ENCODE measurements around the gene A4GNT. TPM values are rescaled to one million over a fixed set of nuclear protein-coding genes. Genes with fewer than 3 reads are reported as not detected.

Gene A4GNT
- not detected for total RNA-seq

DNA sequence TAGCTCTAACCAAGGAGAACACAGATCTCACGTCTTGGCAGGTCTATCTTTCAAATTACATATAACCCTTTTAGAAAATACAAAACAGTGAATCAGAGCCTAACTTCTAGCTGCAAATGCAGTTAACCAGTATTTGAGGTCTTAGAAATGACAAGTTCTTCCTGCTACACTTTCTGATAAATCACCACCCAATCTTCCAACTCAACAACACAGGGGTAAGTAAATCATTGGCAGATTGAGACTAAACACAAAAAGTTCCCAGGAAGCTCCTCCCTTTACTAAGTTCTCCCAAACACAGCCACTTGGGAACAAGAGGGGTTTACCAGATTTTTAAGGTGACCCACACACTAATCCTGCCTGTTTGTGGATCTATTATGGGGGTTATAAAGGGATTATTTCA lies at the start of gene A4GNT:
TSS of gene A4GNT (minus strand) at position 152 of the 400 bp plus-strand sequence. CDS start 1,134 bp downstream, outside the sequence.
- TF ChIP-seq, protein P1, sequence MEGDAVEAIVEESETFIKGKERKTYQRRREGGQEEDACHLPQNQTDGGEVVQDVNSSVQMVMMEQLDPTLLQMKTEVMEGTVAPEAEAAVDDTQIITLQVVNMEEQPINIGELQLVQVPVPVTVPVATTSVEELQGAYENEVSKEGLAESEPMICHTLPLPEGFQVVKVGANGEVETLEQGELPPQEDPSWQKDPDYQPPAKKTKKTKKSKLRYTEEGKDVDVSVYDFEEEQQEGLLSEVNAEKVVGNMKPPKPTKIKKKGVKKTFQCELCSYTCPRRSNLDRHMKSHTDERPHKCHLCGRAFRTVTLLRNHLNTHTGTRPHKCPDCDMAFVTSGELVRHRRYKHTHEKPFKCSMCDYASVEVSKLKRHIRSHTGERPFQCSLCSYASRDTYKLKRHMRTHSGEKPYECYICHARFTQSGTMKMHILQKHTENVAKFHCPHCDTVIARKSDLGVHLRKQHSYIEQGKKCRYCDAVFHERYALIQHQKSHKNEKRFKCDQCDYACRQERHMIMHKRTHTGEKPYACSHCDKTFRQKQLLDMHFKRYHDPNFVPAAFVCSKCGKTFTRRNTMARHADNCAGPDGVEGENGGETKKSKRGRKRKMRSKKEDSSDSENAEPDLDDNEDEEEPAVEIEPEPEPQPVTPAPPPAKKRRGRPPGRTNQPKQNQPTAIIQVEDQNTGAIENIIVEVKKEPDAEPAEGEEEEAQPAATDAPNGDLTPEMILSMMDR (IDR thresholded peaks at IDR 0.05; ENCODE audit: low read depth): no peak

DNA sequence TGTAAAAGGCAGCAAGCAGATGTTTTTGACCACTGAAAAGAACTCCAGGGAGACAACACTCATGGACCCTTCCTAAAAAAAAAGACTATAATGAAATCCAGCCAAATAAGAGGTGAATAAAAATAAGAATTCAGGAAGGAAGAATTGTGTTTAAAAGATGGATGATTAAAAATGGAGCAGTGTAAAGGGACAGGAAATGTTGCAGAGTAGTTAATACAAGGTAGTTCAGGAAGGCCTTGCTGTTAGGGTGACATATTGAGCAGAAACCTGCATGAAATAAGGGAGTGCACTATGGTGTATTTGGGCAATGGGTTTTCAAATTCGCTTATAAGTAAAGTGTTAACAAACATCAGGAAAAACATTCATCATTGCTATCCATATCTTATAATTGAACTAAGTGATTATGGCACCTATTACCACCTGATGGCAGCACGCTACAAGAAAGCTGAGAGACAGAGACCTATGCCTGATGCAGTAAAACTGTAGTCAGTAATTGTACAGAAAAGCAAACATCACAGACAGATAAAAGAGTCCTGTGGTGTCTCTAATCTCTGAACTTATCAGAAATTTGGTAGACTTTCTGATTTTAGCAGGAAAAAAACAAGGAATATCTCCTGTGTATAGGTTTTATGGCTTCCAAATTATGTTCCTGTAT lies 48.3 kb upstream of the A4GNT start:
- TF ChIP-seq, protein P1 (IDR thresholded peaks at IDR 0.05; ENCODE audit: low read depth): no peak

DNA sequence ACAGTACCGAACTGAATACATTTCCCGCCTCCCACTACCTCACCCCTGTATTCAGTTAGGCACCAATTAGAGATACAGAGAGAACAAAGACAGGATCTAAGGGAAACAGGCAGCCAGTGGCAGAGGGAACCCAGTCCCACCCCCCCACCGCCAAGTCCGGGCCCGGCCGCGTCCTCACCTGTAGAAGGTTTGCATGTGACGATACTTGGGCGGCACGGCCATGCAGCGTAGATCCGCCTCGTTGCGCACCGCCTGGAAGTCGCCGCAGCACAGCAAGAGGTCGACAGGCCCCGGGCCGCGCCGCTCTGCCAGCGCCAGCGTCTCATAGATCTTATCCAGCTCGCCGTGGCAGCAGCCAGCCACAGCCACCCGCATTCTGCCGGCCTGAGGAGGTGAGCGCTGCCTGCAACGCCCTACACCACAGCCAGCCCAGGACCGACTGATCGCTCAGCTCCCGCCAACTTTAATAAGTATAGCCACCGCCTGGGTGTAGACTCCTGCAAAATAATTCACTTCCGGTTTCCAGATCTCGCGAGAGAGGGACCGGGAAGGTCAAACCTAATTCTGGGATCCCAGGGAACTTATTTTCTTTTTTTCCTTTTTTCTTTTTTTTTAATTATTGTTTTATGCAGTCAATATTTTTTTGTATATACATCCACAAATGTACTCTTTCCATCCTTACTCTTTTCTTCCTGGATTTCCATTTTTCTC lies 42.4 kb upstream of the A4GNT start, which contains the start of gene DBR1:
TSS of gene DBR1 (minus strand) at position 501 of the 711 bp plus-strand sequence. CDS start at position 375, 126 bp downstream.
- TF ChIP-seq, protein P1 (IDR thresholded peaks at IDR 0.05; ENCODE audit: low read depth): no peak

DNA sequence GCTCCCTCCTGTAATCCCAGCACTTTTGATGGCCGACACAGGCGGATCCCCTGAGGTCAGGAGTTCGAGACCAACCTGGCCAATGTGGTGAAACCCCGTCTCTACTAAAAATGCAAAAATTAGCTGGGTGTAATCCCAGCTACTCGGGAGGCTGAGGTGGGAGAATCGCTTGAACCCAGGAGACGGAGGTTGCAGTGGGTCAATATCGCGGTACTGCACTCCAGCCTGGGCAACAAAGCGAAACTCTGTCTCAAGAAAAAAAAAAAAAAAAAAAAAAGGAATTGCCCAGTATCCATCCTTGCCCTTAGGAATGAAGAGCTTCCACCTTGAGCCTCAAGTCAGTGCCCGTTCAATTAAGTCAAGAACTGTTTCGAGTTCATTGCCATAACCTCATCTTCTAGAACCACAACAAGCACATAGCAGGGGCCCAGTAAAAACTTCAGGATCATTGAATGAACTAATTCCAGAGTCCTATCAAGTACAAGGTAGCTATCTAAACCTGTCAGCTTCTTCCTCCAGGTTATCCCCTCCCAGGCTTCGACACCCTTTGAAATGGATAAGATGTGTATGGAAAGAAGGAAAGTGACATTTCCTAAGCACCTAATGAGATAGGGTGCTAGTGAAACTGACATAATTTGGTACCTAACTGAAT lies 41.7 kb upstream of the A4GNT start:
- TF ChIP-seq, protein P1 (IDR thresholded peaks at IDR 0.05; ENCODE audit: low read depth): no peak

DNA sequence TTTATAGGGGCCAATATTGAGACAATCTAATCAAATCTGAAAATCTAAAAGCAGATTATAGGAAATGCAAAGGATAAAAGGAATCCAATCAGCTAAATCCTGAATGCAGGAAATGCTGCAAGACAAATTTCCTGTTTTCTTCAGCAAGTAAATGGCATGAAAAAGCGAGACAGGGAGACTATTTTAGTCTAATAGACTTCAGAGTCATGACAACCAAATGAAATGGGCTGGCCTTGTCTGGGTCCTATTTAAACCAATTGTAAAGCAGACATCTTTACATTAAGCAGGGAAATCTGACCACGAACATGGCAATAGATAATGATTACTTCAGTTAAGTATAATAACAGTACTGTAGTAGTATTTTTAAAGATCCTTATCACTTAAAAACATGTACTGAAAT lies 40.4 kb upstream of the A4GNT start:
- TF ChIP-seq, protein P1 (IDR thresholded peaks at IDR 0.05; ENCODE audit: low read depth): no peak

DNA sequence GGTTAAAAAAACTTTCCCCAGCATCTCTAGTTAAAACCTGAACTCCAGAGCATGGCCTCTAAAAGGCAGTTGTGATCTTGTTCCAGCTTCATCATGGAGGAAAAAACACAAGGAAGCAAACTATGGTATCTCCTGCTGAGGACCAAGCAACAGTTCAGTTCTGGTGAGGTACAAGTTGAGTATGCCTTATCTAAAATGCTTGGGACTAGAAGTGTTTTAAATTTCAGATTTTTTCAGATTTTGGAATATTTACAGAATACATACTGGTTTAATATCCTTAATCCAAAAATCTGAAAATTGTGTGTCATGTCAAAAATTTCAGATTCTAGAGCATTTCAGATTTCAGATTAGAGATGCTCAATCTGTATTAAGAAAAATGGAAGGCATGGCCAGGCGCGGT lies 32.9 kb upstream of the A4GNT start:
- TF ChIP-seq, protein P1 (IDR thresholded peaks at IDR 0.05; ENCODE audit: low read depth): no peak

DNA sequence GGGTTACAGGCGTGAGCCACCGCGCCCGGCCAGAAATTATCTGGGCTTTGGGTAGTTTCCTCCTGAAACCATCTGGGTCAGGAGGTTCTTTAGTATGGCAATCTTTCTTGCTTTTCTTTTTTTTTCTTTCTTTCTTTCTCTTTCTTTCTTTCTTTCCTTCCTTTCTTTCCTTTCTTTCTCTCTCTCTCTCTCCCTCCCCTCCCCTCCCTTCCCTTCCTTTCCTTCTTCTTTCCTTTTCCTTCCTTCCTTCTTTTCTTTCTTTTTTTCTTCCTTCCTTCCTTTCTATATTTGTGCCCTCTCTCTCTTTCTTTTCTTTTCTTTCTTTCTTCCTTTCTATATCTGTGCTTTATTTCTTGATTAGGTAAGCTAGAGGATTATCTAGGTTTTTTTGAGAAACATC lies 25.6 kb upstream of the A4GNT start:
- TF ChIP-seq, protein P1 (IDR thresholded peaks at IDR 0.05; ENCODE audit: low read depth): no peak
